IPS-NIHi7 (cell line): ENCODE results near the gene SERINC1.

Experiments used
- DNase-seq: peaks from one replicate; pipeline ENCODE4 v3.0.0; 2012; ENCODE audit warnings: mixed read lengths; ENCODE audit errors: extremely low spot score

The SERINC1 gene

GRCh38 chr6:122393351-122393896 is 78.2 kb downstream of the SERINC1 start:
- DNase-seq = no peak
